Measurements from ENCODE around the gene DSTN.

Gene DSTN

GRCh38 chr20:17584689-17585088, 14.8 kb downstream of the DSTN start:
- no peak for DNase-seq

GRCh38 chr20:17586250-17586649, 16.4 kb downstream of the DSTN start:
- DNase-seq, result no peak

- no peak for DNase-seq
Measured at GRCh38 chr20:17587148-17587547, 17.3 kb downstream of the DSTN start.

- no peak for DNase-seq
Measured at GRCh38 chr20:17587824-17588223, 17.9 kb downstream of the DSTN start.

GRCh38 chr20:17589161-17589834, 19.4 kb downstream of the DSTN start:
- DNase-seq, result no peak

- DNase-seq, result no peak
Measured at GRCh38 chr20:17590245-17590644, 20.4 kb downstream of the DSTN start.

- DNase-seq, result no peak
Measured at GRCh38 chr20:17593902-17594301, 24.0 kb downstream of the DSTN start.

GRCh38 chr20:17594443-17594842, 24.6 kb downstream of the DSTN start:
- no peak for DNase-seq

- no peak for DNase-seq
Measured at GRCh38 chr20:17595856-17596255, 26.0 kb downstream of the DSTN start.

- no peak for DNase-seq
Measured at GRCh38 chr20:17598013-17598550, 28.2 kb downstream of the DSTN start.

- no peak for DNase-seq
Measured at GRCh38 chr20:17601957-17602356, 32.1 kb downstream of the DSTN start.

GRCh38 chr20:17602493-17602892, 32.6 kb downstream of the DSTN start:
- DNase-seq, result no peak

GRCh38 chr20:17605131-17605660, 35.3 kb downstream of the DSTN start:
- no peak for DNase-seq

- no peak for DNase-seq
Measured at GRCh38 chr20:17606001-17606400, 36.1 kb downstream of the DSTN start.

GRCh38 chr20:17608701-17609497, 39.0 kb downstream of the DSTN start:
- no peak for DNase-seq

- no peak for DNase-seq
Measured at GRCh38 chr20:17609811-17610377, 40.0 kb downstream of the DSTN start.

- peak; percentile 49 for DNase-seq
Measured at GRCh38 chr20:17610566-17611289, 40.9 kb downstream of the DSTN start.

GRCh38 chr20:17611290-17611539, 41.3 kb downstream of the DSTN start:
- DNase-seq, result no peak

- no peak for DNase-seq
Measured at GRCh38 chr20:17611540-17612286, 41.8 kb downstream of the DSTN start.

GRCh38 chr20:17612287-17612991, 42.6 kb downstream of the DSTN start:
- peak; percentile 31 for DNase-seq

- DNase-seq, result no peak
Measured at GRCh38 chr20:17612992-17613327, 43.1 kb downstream of the DSTN start.
